Measurements from ENCODE around the gene DBNDD2. TPM values are rescaled to one million over a fixed set of nuclear protein-coding genes. Genes with fewer than 3 reads are reported as not detected.

DBNDD2 gene
- total RNA-seq, 1 experiment from 2014 or later, result 12.5 TPM

GRCh38 chr20:45441746-45442145 is 33.7 kb downstream of the DBNDD2 start:
- Histone ChIP-seq H3K27me3 (ENCODE audit: control insufficient read depth, insufficient read depth, low read length) (no peaks in the 10 kb centered on the region; the same call in 1 of the 2 replicates), H3K4me3 (ENCODE audit: insufficient read depth, low read depth, low read length) (no peak overlapping the region), H3K36me3 (replicated peaks; ENCODE audit: control insufficient read depth, insufficient read depth, low read length) (no peaks in the 10 kb centered on the region)
- no peak for DNase-seq

GRCh38 chr20:45444050-45444449 is 36.0 kb downstream of the DBNDD2 start:
- H3K36me3 ChIP-seq (replicated peaks; ENCODE audit: control insufficient read depth, insufficient read depth, low read length), result no peaks in the 10 kb centered on the region
- no peak for DNase-seq
- no peaks in the 10 kb centered on the region; the same call in 1 of the 2 replicates for H3K27me3 ChIP-seq (ENCODE audit: control insufficient read depth, insufficient read depth, low read length)
- no peak overlapping the region for H3K4me3 ChIP-seq (ENCODE audit: insufficient read depth, low read depth, low read length)

- Histone ChIP-seq H3K4me3 (ENCODE audit: insufficient read depth, low read depth, low read length) (no peak overlapping the region), H3K27me3 (ENCODE audit: control insufficient read depth, insufficient read depth, low read length) (no peaks in the 10 kb centered on the region; the same call in 1 of the 2 replicates), H3K36me3 (replicated peaks; ENCODE audit: control insufficient read depth, insufficient read depth, low read length) (no peaks in the 10 kb centered on the region)
- peak; percentile 67 for DNase-seq
These were observed 37.9 kb downstream of the DBNDD2 start for GRCh38 chr20:45445805-45446562.

- no peak for DNase-seq
- Histone ChIP-seq H3K4me3 (ENCODE audit: insufficient read depth, low read depth, low read length) (no peak overlapping the region), H3K27me3 (ENCODE audit: control insufficient read depth, insufficient read depth, low read length) (no peaks in the 10 kb centered on the region; the same call in 1 of the 2 replicates), H3K36me3 (replicated peaks; ENCODE audit: control insufficient read depth, insufficient read depth, low read length) (no peaks in the 10 kb centered on the region)
These were observed 40.2 kb downstream of the DBNDD2 start for GRCh38 chr20:45448270-45448669.

GRCh38 chr20:45449528-45449927 is 41.4 kb downstream of the DBNDD2 start:
- Histone ChIP-seq H3K27me3 (ENCODE audit: control insufficient read depth, insufficient read depth, low read length) (no peaks in the 10 kb centered on the region; the same call in 1 of the 2 replicates), H3K36me3 (replicated peaks; ENCODE audit: control insufficient read depth, insufficient read depth, low read length) (no peaks in the 10 kb centered on the region), H3K4me3 (ENCODE audit: insufficient read depth, low read depth, low read length) (no peak overlapping the region)
- no peak for DNase-seq

GRCh38 chr20:45450097-45450818 is 42.2 kb downstream of the DBNDD2 start:
- H3K27me3 ChIP-seq (ENCODE audit: control insufficient read depth, insufficient read depth, low read length), result no peaks in the 10 kb centered on the region; the same call in 1 of the 2 replicates
- peak; percentile 43 for DNase-seq
- no peaks in the 10 kb centered on the region for H3K36me3 ChIP-seq (replicated peaks; ENCODE audit: control insufficient read depth, insufficient read depth, low read length)
- H3K4me3 ChIP-seq (ENCODE audit: insufficient read depth, low read depth, low read length), result no peak overlapping the region

GRCh38 chr20:45452238-45452637 is 44.1 kb downstream of the DBNDD2 start:
- H3K27me3 ChIP-seq (ENCODE audit: control insufficient read depth, insufficient read depth, low read length), result no peaks in the 10 kb centered on the region; the same call in 1 of the 2 replicates
- no peaks in the 10 kb centered on the region for H3K36me3 ChIP-seq (replicated peaks; ENCODE audit: control insufficient read depth, insufficient read depth, low read length)
- DNase-seq, result peak; percentile 26
- H3K4me3 ChIP-seq (ENCODE audit: insufficient read depth, low read depth, low read length), result no peak overlapping the region

- Histone ChIP-seq H3K36me3 (replicated peaks; ENCODE audit: control insufficient read depth, insufficient read depth, low read length) (no peaks in the 10 kb centered on the region), H3K27me3 (ENCODE audit: control insufficient read depth, insufficient read depth, low read length) (no peaks in the 10 kb centered on the region), H3K4me3 (ENCODE audit: insufficient read depth, low read depth, low read length) (no peak overlapping the region)
- no peak for DNase-seq
These were observed 44.9 kb downstream of the DBNDD2 start for GRCh38 chr20:45452772-45453691.

- Histone ChIP-seq H3K27me3 (ENCODE audit: control insufficient read depth, insufficient read depth, low read length) (no peaks in the 10 kb centered on the region), H3K4me3 (ENCODE audit: insufficient read depth, low read depth, low read length) (no peak overlapping the region), H3K36me3 (replicated peaks; ENCODE audit: control insufficient read depth, insufficient read depth, low read length) (no peaks in the 10 kb centered on the region)
- peak; percentile 57 for DNase-seq
These were observed 48.5 kb downstream of the DBNDD2 start for GRCh38 chr20:45456632-45457031.

GRCh38 chr20:45459606-45460005 is 51.5 kb downstream of the DBNDD2 start:
- H3K4me3 ChIP-seq (ENCODE audit: insufficient read depth, low read depth, low read length), result no peak overlapping the region
- no peak for DNase-seq
- no peaks in the 10 kb centered on the region; the same call in 1 of the 2 replicates for H3K27me3 ChIP-seq (ENCODE audit: control insufficient read depth, insufficient read depth, low read length)
- H3K36me3 ChIP-seq (replicated peaks; ENCODE audit: control insufficient read depth, insufficient read depth, low read length), result no peaks in the 10 kb centered on the region

Other genes starting within 250 kb of the DBNDD2 start
- gene PI3, start 233.4 kb upstream of the DBNDD2 start, total RNA-seq (2014; rRNA removed; shearing (Covaris generic)), result not detected in 2 replicates
- 0.31 and 0.81 TPM in 2 replicates for gene SEMG1, start 201.3 kb upstream of the DBNDD2 start, total RNA-seq (2014; rRNA removed; shearing (Covaris generic))
- not detected in 2 replicates for gene SEMG2, start 186.9 kb upstream of the DBNDD2 start, total RNA-seq (2014; rRNA removed; shearing (Covaris generic))
- gene SLPI, start 153.7 kb upstream of the DBNDD2 start, total RNA-seq (2014; rRNA removed; shearing (Covaris generic)), result not detected in 2 replicates
- gene RBPJL, start 101.4 kb upstream of the DBNDD2 start, total RNA-seq (2014; rRNA removed; shearing (Covaris generic)), result not detected in 2 replicates
- 0.14 and 0.67 TPM in 2 replicates for gene MATN4, start 100.0 kb upstream of the DBNDD2 start, total RNA-seq (2014; rRNA removed; shearing (Covaris generic))
- gene SDC4, start 59.9 kb upstream of the DBNDD2 start, total RNA-seq (2014; rRNA removed; shearing (Covaris generic)), result 47.3 and 56.1 TPM in 2 replicates
- 11.8 and 22.8 TPM in 2 replicates for gene SYS1, start 45.1 kb upstream of the DBNDD2 start, total RNA-seq (2014; rRNA removed; shearing (Covaris generic))
- gene TP53TG5, start 30.0 kb upstream of the DBNDD2 start, total RNA-seq (2014; rRNA removed; shearing (Covaris generic)), result not detected in 2 replicates
- 67.9 and 70.5 TPM in 2 replicates for gene PIGT, start 7.9 kb downstream of the DBNDD2 start, total RNA-seq (2014; rRNA removed; shearing (Covaris generic))
- 10.0 and 16.5 TPM in 2 replicates for gene WFDC2, start 61.5 kb downstream of the DBNDD2 start, total RNA-seq (2014; rRNA removed; shearing (Covaris generic))
- gene SPINT3, start 107.3 kb downstream of the DBNDD2 start, total RNA-seq (2014; rRNA removed; shearing (Covaris generic)), result not detected in 2 replicates
- not detected in 2 replicates for gene WFDC6, start 131.2 kb downstream of the DBNDD2 start, total RNA-seq (2014; rRNA removed; shearing (Covaris generic))
- 0.03 TPM in 1 of 2 replicates, not detected in the other for gene EPPIN, start 139.1 kb downstream of the DBNDD2 start, total RNA-seq (2014; rRNA removed; shearing (Covaris generic))
- gene WFDC8, start 171.0 kb downstream of the DBNDD2 start, total RNA-seq (2014; rRNA removed; shearing (Covaris generic)), result not detected in 2 replicates
- gene WFDC10A, start 221.4 kb downstream of the DBNDD2 start, total RNA-seq (2014; rRNA removed; shearing (Covaris generic)), result 0.33 TPM in 1 of 2 replicates, not detected in the other
- not detected in 2 replicates for gene WFDC9, start 223.0 kb downstream of the DBNDD2 start, total RNA-seq (2014; rRNA removed; shearing (Covaris generic))

All from H7 (cell line).